Loucy (cell line): Measurements from ENCODE around the gene PPP4R2.

Experiments used
- H2AFZ ChIP-seq: fragments of 200-600 bp; sonication (generic); 2 replicates; pipeline ENCODE4 v1.6.0; 2016; ENCODE audit warnings: antibody characterized with exemption, mild to moderate bottlenecking, low read length, moderate library complexity
- H3F3A ChIP-seq: fragments of 200-600 bp; 2 replicates; pipeline ENCODE4 v1.6.0; 2016; ENCODE audit warnings: antibody characterized with exemption, low read depth, mild to moderate bottlenecking
- H3K27me3 ChIP-seq: fragments of 200-600 bp; sonication (generic); 2 replicates; pipeline ENCODE4 v1.6.1; 2014; ENCODE audit warnings: low read length, mild to moderate bottlenecking; ENCODE audit not compliant: insufficient read depth, poor library complexity, severe bottlenecking
- H3K36me3 ChIP-seq: fragments of 200-600 bp; sonication (generic); 2 replicates; pipeline ENCODE4 v1.6.1; 2016; ENCODE audit warnings: low read length; ENCODE audit not compliant: insufficient read depth
- H3K4me1 ChIP-seq: fragments of 200-600 bp; sonication (generic); 2 replicates; pipeline ENCODE4 v1.5.1; 2014; ENCODE audit warnings: low read length, mild to moderate bottlenecking; ENCODE audit not compliant: insufficient read depth, poor library complexity, severe bottlenecking
- H3K4me2 ChIP-seq: fragments of 200-600 bp; sonication (generic); 2 replicates; pipeline ENCODE4 v1.6.0; 2014; ENCODE audit warnings: antibody characterized with exemption, low read length, low read depth, mild to moderate bottlenecking; ENCODE audit not compliant: poor library complexity, severe bottlenecking
- H3K4me3 ChIP-seq: fragments of 200-600 bp; sonication (generic); 2 replicates; pipeline ENCODE4 v1.5.1; 2014; ENCODE audit warnings: low read length, mild to moderate bottlenecking, mixed read lengths; ENCODE audit not compliant: poor library complexity, severe bottlenecking
- H3K79me2 ChIP-seq: fragments of 200-600 bp; sonication (generic); 2 replicates; pipeline ENCODE4 v1.6.1; 2014; ENCODE audit warnings: low read length; ENCODE audit not compliant: insufficient read depth
- H3K9ac ChIP-seq: fragments of 200-600 bp; sonication (generic); 2 replicates; pipeline ENCODE4 v1.6.0; 2014; ENCODE audit warnings: mild to moderate bottlenecking, low read depth, low read length, moderate library complexity; ENCODE audit not compliant: poor library complexity, severe bottlenecking
- H3K9me2 ChIP-seq: fragments of 200-600 bp; sonication (generic); replicated peaks from 2 replicates; pipeline ENCODE4 v1.6.1; 2016; ENCODE audit warnings: low read depth, low read length, mixed read lengths
- H3K9me3 ChIP-seq: fragments of 200-600 bp; sonication (generic); 2 replicates; pipeline ENCODE4 v1.6.1; 2014; ENCODE audit warnings: mild to moderate bottlenecking, antibody characterized with exemption, low read length, low read depth; ENCODE audit not compliant: insufficient read depth
- H4K20me1 ChIP-seq: fragments of 200-600 bp; sonication (generic); 2 replicates; pipeline ENCODE4 v1.6.0; 2014; ENCODE audit warnings: antibody characterized with exemption, low read length, mild to moderate bottlenecking; ENCODE audit not compliant: insufficient read depth, poor library complexity, severe bottlenecking
- EZH2phosphoT487 ChIP-seq: fragments of 200-600 bp; IDR thresholded peaks from 2 replicates; pipeline ENCODE4 v1.6.1; 2018; ENCODE audit warnings: antibody characterized with exemption, mild to moderate bottlenecking, moderate library complexity, borderline replicate concordance
- TF ChIP-seq, protein P1 (sequence below): fragments of 200-600 bp; sonication (generic); conservative IDR thresholded peaks from 2 replicates; pipeline ENCODE4 v1.5.1; 2014; ENCODE audit warnings: mild to moderate bottlenecking, antibody characterized with exemption, low read length

Gene PPP4R2

DNA sequence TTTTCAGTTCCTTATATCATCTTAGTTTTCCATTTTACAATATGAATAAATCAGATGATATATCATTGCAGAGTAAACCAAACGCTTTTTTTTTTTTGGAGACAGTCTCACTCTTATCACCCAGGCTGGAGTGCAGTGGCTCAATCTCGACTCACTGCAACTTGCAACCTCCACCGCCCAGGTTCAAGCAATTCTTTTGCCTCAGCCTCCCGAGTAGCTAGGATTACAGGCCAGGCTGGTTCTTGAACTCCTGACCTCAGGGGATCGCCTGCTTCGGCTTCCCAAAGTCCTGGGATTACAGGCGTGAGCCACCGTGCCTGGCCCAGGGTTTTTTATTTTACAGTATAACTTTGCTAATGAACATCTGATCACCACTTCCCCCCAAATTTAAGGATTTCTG lies 59.0 kb downstream of the PPP4R2 start:
- no peak overlapping the region for H2AFZ ChIP-seq
- H3K9me2 ChIP-seq = no peaks in the 10 kb centered on the region
- H3K36me3 ChIP-seq = peaks cover 36% of the 10 kb centered on the region
- H4K20me1 ChIP-seq = peaks cover 43% of the 10 kb centered on the region
- peaks cover 40% of the 10 kb centered on the region for H3K79me2 ChIP-seq
- H3K4me3 ChIP-seq = no peak overlapping the region
- no peak overlapping the region for H3K4me2 ChIP-seq
- no peak for TF ChIP-seq EZH2phosphoT487
- TF ChIP-seq, protein P1, sequence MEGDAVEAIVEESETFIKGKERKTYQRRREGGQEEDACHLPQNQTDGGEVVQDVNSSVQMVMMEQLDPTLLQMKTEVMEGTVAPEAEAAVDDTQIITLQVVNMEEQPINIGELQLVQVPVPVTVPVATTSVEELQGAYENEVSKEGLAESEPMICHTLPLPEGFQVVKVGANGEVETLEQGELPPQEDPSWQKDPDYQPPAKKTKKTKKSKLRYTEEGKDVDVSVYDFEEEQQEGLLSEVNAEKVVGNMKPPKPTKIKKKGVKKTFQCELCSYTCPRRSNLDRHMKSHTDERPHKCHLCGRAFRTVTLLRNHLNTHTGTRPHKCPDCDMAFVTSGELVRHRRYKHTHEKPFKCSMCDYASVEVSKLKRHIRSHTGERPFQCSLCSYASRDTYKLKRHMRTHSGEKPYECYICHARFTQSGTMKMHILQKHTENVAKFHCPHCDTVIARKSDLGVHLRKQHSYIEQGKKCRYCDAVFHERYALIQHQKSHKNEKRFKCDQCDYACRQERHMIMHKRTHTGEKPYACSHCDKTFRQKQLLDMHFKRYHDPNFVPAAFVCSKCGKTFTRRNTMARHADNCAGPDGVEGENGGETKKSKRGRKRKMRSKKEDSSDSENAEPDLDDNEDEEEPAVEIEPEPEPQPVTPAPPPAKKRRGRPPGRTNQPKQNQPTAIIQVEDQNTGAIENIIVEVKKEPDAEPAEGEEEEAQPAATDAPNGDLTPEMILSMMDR = no peak
- H3K9ac ChIP-seq = no peak overlapping the region
- no peaks in the 10 kb centered on the region for H3K27me3 ChIP-seq
- peaks cover 9% of the 10 kb centered on the region for H3K4me1 ChIP-seq
- H3K9me3 ChIP-seq = no peaks in the 10 kb centered on the region
- H3F3A ChIP-seq = peaks cover 3% of the 10 kb centered on the region; the same call in 1 of the 2 replicates

DNA sequence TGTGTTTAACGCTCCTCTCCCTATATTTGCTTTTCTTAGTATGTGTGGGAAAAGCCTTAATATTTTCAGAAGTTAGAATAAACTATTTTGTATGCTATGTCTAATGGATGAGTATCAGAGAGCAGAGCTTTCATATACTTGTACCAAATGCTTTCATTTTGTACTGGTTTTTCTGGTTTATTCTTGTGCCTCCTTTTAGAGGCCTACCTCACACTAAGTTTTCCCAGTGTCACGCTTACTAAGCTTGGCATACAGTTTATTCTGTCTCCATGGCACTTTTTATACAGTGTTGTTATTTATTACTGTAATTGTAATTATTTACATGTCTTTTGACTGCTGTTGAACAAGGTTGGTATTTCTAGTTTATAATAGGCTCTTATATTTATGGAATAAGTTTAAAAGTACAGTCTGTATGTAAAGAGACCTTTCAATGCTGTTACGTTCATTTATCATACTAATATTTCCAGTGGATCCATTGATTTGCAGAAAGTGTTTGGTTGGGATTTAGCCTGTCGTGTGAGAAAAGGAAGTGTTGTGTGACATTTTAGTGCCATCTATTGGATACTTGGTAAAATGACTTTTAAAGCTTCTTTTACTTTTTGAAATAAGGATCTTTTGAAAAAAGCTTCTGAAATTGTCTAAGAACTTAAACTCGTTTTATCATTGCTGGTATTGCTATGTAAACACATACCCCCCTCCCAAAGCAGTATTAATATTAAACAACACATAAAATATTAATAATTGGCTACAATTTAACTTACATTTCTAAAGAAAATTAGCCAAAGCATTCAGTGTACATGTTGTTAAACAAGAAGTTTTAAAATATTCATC lies 59.6 kb downstream of the PPP4R2 start:
- Histone ChIP-seq H4K20me1 (peaks cover 41% of the 10 kb centered on the region), H3K4me2 (no peak overlapping the region), H3K9ac (no peak overlapping the region), H3K9me3 (no peaks in the 10 kb centered on the region), H3F3A (peaks cover 3% of the 10 kb centered on the region; the same call in 1 of the 2 replicates), H3K9me2 (no peaks in the 10 kb centered on the region), H3K79me2 (peaks cover 44% of the 10 kb centered on the region), H3K27me3 (no peaks in the 10 kb centered on the region), H3K4me1 (peaks cover 9% of the 10 kb centered on the region), H3K36me3 (peaks cover 34% of the 10 kb centered on the region), H2AFZ (no peak overlapping the region), H3K4me3 (no peak overlapping the region)
- TF ChIP-seq EZH2phosphoT487 = no peak
- TF ChIP-seq, protein P1 = peak; percentile 71

DNA sequence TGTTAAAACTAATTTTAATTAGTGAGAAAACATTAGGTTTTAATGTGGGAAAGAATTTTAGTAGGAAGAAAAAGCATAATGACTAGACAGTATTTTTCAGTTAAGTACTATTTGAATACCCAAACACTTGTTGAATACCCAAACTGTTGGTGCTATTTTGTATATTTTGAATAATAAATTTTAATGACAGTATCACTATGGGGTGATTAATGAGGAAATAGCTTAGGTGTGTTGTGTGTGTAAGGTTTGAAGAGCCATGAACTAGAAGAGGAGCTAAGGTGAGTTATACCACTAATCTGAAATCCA lies 60.2 kb downstream of the PPP4R2 start:
- H3K79me2 ChIP-seq = peaks cover 48% of the 10 kb centered on the region
- H3K27me3 ChIP-seq = no peaks in the 10 kb centered on the region
- TF ChIP-seq, protein P1 = no peak
- no peak for TF ChIP-seq EZH2phosphoT487
- H3K4me2 ChIP-seq = no peak overlapping the region
- H2AFZ ChIP-seq = no peak overlapping the region
- H4K20me1 ChIP-seq = peaks cover 40% of the 10 kb centered on the region
- H3K9me2 ChIP-seq = no peaks in the 10 kb centered on the region
- peaks cover 3% of the 10 kb centered on the region; the same call in 1 of the 2 replicates for H3F3A ChIP-seq
- H3K9me3 ChIP-seq = no peaks in the 10 kb centered on the region
- H3K36me3 ChIP-seq = peaks cover 36% of the 10 kb centered on the region
- H3K4me1 ChIP-seq = peaks cover 9% of the 10 kb centered on the region
- H3K9ac ChIP-seq = no peak overlapping the region
- no peak overlapping the region for H3K4me3 ChIP-seq
